Spleen (tissue), 13 donors: ENCODE measurements around the gene DCPS. TPM values are rescaled to one million over a fixed set of nuclear protein-coding genes. Genes with fewer than 3 reads are reported as not detected.
"Not testable (repeated sequence)": the region's sequence is repeated elsewhere in the genome, so short reads cannot be mapped to it uniquely, and the experiment has no call there.

Experiments
- DNase-seq: peaks from one replicate; pipeline ENCODE4 v3.0.0-alpha.2; 2020
- H3K27ac ChIP-seq, 8 donors: fragments of 200-600 bp; sonication (generic) in 7 of 8; 1 replicate in 4 of 8; 2 replicates in 4 of 8; pipeline versions ENCODE4 v1.5.0 to v1.8.0; 2016 to 2021; ENCODE audit warnings: inconsistent platforms in 4 of 8, mild to moderate bottlenecking in 4 of 8, moderate library complexity in 1 of 8
- H3K27me3 ChIP-seq, 7 donors: fragments of 200-600 bp; sonication (generic) in 6 of 7; replicated peaks in 1 of 7; 1 replicate in 4 of 7; 2 replicates in 3 of 7; pipeline versions ENCODE4 v1.5.0 to v1.8.0; 2016 to 2021; ENCODE audit warnings: inconsistent platforms in 3 of 7, mild to moderate bottlenecking in 1 of 7
- H3K36me3 ChIP-seq, 6 donors: fragments of 200-600 bp; sonication (generic) in 5 of 6; 1 replicate in 4 of 6; 2 replicates in 2 of 6; pipeline versions ENCODE4 v1.5.0 to v1.8.0; 2016 to 2021; ENCODE audit warnings: inconsistent platforms in 2 of 6
- H3K4me1 ChIP-seq, 6 donors: fragments of 200-600 bp; sonication (generic) in 5 of 6; 1 replicate in 3 of 6; 2 replicates in 3 of 6; pipeline versions ENCODE4 v1.5.0 to v1.8.0; 2016 to 2021; ENCODE audit warnings: inconsistent platforms in 3 of 6
- H3K4me3 ChIP-seq, 8 donors: fragments of 200-600 bp; sonication (generic) in 7 of 8; 1 replicate in 4 of 8; 2 replicates in 4 of 8; pipeline versions ENCODE4 v1.5.0 to v1.8.0; 2016 to 2021; ENCODE audit warnings: inconsistent platforms in 4 of 8, mild to moderate bottlenecking in 4 of 8, moderate library complexity in 2 of 8
- H3K9me3 ChIP-seq, 8 donors: fragments of 200-600 bp; sonication (generic) in 7 of 8; 1 replicate in 4 of 8; 2 replicates in 4 of 8; pipeline versions ENCODE4 v1.5.0 to v1.8.0; 2016 to 2021; ENCODE audit warnings: inconsistent platforms in 4 of 8
- CTCF ChIP-seq, 11 experiments: fragments of 200-600 bp in 7 of 11; fragments of 450-650 bp in 4 of 11; sonication (generic) in 4 of 11; IDR thresholded peaks in 8 of 11; conservative IDR thresholded peaks in 3 of 11; 1 replicate in 7 of 11; 2 replicates in 4 of 11; pipeline versions ENCODE4 v1.4.0 to v1.8.0; 2016 to 2021; ENCODE audit warnings: antibody characterized with exemption in 11 of 11, inconsistent platforms in 4 of 11, mild to moderate bottlenecking in 1 of 11
- POLR2A ChIP-seq, 3 donors: fragments of 450-650 bp; IDR thresholded peaks; one replicate each; pipeline ENCODE4 v1.5.1; 2017; ENCODE audit warnings: antibody characterized with exemption in 3 of 3, mild to moderate bottlenecking in 1 of 3
- POLR2AphosphoS5 ChIP-seq, 3 donors: sonication (generic); formaldehyde crosslinking; IDR thresholded peaks; one replicate each; pipeline ENCODE4 v1.5.1; 2017; ENCODE audit warnings: antibody characterized with exemption in 3 of 3
- WGBS, 5 donors: extraction: QIAGEN DNeasy Blood & Tissue Kit in 3 of 5; methylation state at CpG; one replicate each; pipeline versions ENCODE4 v1.1.5 to v1.1.7; 2013 to 2018; 5-methylcytosine and 5-hydroxymethylcytosine counted together
- intact Hi-C: fragments of 100-400 bp; cut with DNase I; formaldehyde crosslinking; loops from one replicate; pipeline ENCODE4 v1.15.0; 2023; ENCODE audit warnings: low total_unique reads
- long read RNA-seq, 2 donors: transcript quantifications; one replicate each; lab custom pipeline, GENCODE V29; 2026
- polyA plus RNA-seq, 3 donors: library from polyadenylated mRNA; stranded (reverse); fragments of 200-250 nt; gene quantifications; one replicate each; pipeline ENCODE4 v1.2.1, GENCODE V29; 2013
- total RNA-seq, 7 donors: library from RNA; depleted of rRNA in 3 of 7; stranded (reverse); fragments of >200 nt in 3 of 7; fragmentation: NEBNext Ultra II Directional in 4 of 7; extraction: Animal tissue kit (Norgen Biotek cat#: 25700) in 4 of 7; gene quantifications; one replicate each; pipeline versions ENCODE4 v1.1.0 to v1.2.1, GENCODE V29; 2016 to 2021
- donor health status: healthy with polysubstance abuse.
- donor health status: DM: no; HTN: no; CAD: no; lungs with moderate emphysema.
- donor health status: DM: no; HTN: no; CAD: no.
- donor health status: Bipolar disorder and iron deficiency.
- donor health status: healthy.
- donor health status: DM: no; HTN: no; CAD: no.
- donor health status: DM: yes; HTN: yes; CAD: no.

The DCPS gene
- 10 to 100 TPM; 17.4 to 30.8 (median 21.1) TPM for total RNA-seq
- 10 to 100 TPM; 23.9 to 35.2 (median 30.4) TPM for polyA plus RNA-seq
- long read RNA-seq, donor 1, transcript DCPS-201 (6 exons, 1,479 nt) = major isoform, 11 of 11 reads
- long read RNA-seq, donor 1, partial matches to known transcripts = 0 of 11 reads
- long read RNA-seq, donor 1, other reads (novel, unspliced or antisense) = 0 of 11 reads
- long read RNA-seq, donor 2, partial matches to known transcripts = 5 of 9 reads
- long read RNA-seq, donor 2, other reads (novel, unspliced or antisense) = 0 of 9 reads

- no peaks in the 10 kb centered on the region for H3K27me3 ChIP-seq
- 1 to 2% (median 1%) methylated on average over 51 to 61 of the region's 61 CpGs for WGBS, 5 donors
Measured at GRCh38 chr11:126303623-126304456, at the start of gene DCPS. DCPS (plus strand) TSS chr11:126304060; CDS start chr11:126304081, 21 bp downstream.

GRCh38 chr11:126254819-126255218 is 49.0 kb upstream of the DCPS start:
- no peak for DNase-seq
- Histone ChIP-seq H3K4me1 (no peaks in the 10 kb centered on the region), H3K4me3 (no peak overlapping the region), H3K9me3 (no peaks in the 10 kb centered on the region), H3K27ac (no peak overlapping the region), H3K27me3 (no peaks in the 10 kb centered on the region), H3K36me3 (peaks cover 0 to 90% (median 30%) of the 10 kb centered on the region in 6 donors)
- TF ChIP-seq POLR2AphosphoS5 (IDR thresholded peaks at IDR 0.05) (no peak), CTCF (IDR thresholded peaks at IDR 0.05 in 8 of 11, conservative IDR thresholded peaks at IDR 0.05 in 3 of 11) (no peak), POLR2A (IDR thresholded peaks at IDR 0.05) (no peak)
- intact Hi-C loops = no loop called here
- WGBS, 5 donors = 67 to 77% (median 74%) methylated on average over 1 of the region's 1 CpG

More at GRCh38 chr11:126303623-126304456, at the start of gene DCPS:
- intact Hi-C loops = no loop called here
- Histone ChIP-seq H3K4me1 (peaks cover 10 to 63% (median 39%) of the 10 kb centered on the region in 6 donors), H3K27ac (peak within 1 kb of the TSS; percentile 89 to 95 (median 92)), H3K4me3 (peak within 1 kb of the TSS; percentile 42 to 88 (median 67)), H3K9me3 (no peaks in the 10 kb centered on the region), H3K36me3 (peaks cover 0 to 50% (median 4%) of the 10 kb centered on the region in 6 donors)
- TF ChIP-seq POLR2A (IDR thresholded peaks at IDR 0.05) (peak in 2 of 3 donors; percentile 66 to 75), CTCF (IDR thresholded peaks at IDR 0.05 in 8 of 11, conservative IDR thresholded peaks at IDR 0.05 in 3 of 11) (peak in 1 of 11 experiments; percentile 21), POLR2AphosphoS5 (IDR thresholded peaks at IDR 0.05) (peak; percentile 96 to 98 (median 97))
- DNase-seq = peak; percentile 98

GRCh38 chr11:126255507-126255906 is 48.4 kb upstream of the DCPS start:
- H3K9me3 ChIP-seq, H3K27ac ChIP-seq, intact Hi-C loops, H3K4me3 ChIP-seq, H3K4me1 ChIP-seq, H3K27me3 ChIP-seq, DNase-seq: not testable (repeated sequence)
- H3K36me3 ChIP-seq = peaks cover 0 to 90% (median 30%) of the 10 kb centered on the region in 6 donors
- WGBS, 5 donors = 95 to 99% (median 98%) methylated on average over 5 of the region's 5 CpGs

GRCh38 chr11:126256216-126256615 is 47.6 kb upstream of the DCPS start:
- no peak overlapping the region for H3K4me3 ChIP-seq
- H3K9me3 ChIP-seq = no peaks in the 10 kb centered on the region
- H3K4me1 ChIP-seq = peaks cover 0 to 9% (median 0%) of the 10 kb centered on the region in 6 donors
- DNase-seq = no peak
- H3K36me3 ChIP-seq = peaks cover 0 to 90% (median 28%) of the 10 kb centered on the region in 6 donors
- intact Hi-C loops = no loop called here
- TF ChIP-seq CTCF (IDR thresholded peaks at IDR 0.05 in 8 of 11, conservative IDR thresholded peaks at IDR 0.05 in 3 of 11) (no peak), POLR2AphosphoS5 (IDR thresholded peaks at IDR 0.05) (no peak), POLR2A (IDR thresholded peaks at IDR 0.05) (no peak)
- no peaks in the 10 kb centered on the region for H3K27me3 ChIP-seq
- H3K27ac ChIP-seq = no peak overlapping the region
- 88 to 94% (median 93%) methylated on average over 4 of the region's 4 CpGs for WGBS, 5 donors
